HG03196 (cell line): ENCODE data around the gene SCPEP1.
A peak's percentile ranks its signal among the peaks of the same experiment; 100 is the strongest.
"Not testable (repeated sequence)": the region's sequence is repeated elsewhere in the genome, so short reads cannot be mapped to it uniquely, and the experiment has no call there.

Source experiments
- ATAC-seq: cut with Tn5 transposase; IDR thresholded peaks from one replicate; pipeline ENCODE4 v1.9.1; 2021; ENCODE audit not compliant: unreplicated experiment

The SCPEP1 gene

GRCh38 chr17:56977673-56978395 lies at the start of gene SCPEP1:
Gene SCPEP1, plus strand, starts transcription at chr17:56978131. Its CDS starts 29 bp downstream, at chr17:56978160.
- ATAC-seq, result peak; percentile 66

- no peak for ATAC-seq
These were observed 49.3 kb upstream of the SCPEP1 start for GRCh38 chr17:56928586-56928985.

GRCh38 chr17:56929362-56929969 lies 48.5 kb upstream of the SCPEP1 start:
- no peak for ATAC-seq

- ATAC-seq, result no peak
These were observed 47.1 kb upstream of the SCPEP1 start for GRCh38 chr17:56930739-56931337.

GRCh38 chr17:56933151-56933745 lies 44.7 kb upstream of the SCPEP1 start:
- no peak for ATAC-seq

GRCh38 chr17:56933868-56934267 lies 44.1 kb upstream of the SCPEP1 start:
- no peak for ATAC-seq

- no peak for ATAC-seq
These were observed 43.7 kb upstream of the SCPEP1 start for GRCh38 chr17:56934280-56934679.

- no peak for ATAC-seq
These were observed 42.5 kb upstream of the SCPEP1 start for GRCh38 chr17:56935461-56935860.

- no peak for ATAC-seq
These were observed 41.1 kb upstream of the SCPEP1 start for GRCh38 chr17:56936697-56937322.

GRCh38 chr17:56937687-56938086 lies 40.2 kb upstream of the SCPEP1 start:
- no peak for ATAC-seq

GRCh38 chr17:56938206-56938605 lies 39.7 kb upstream of the SCPEP1 start:
- ATAC-seq, result not testable (repeated sequence)

GRCh38 chr17:56939869-56940484 lies 38.0 kb upstream of the SCPEP1 start:
- no peak for ATAC-seq

GRCh38 chr17:56943505-56944125 lies 34.3 kb upstream of the SCPEP1 start:
- ATAC-seq, result no peak

GRCh38 chr17:56945938-56946505 lies 31.9 kb upstream of the SCPEP1 start:
- no peak for ATAC-seq

GRCh38 chr17:56947741-56948140 lies 30.2 kb upstream of the SCPEP1 start:
- no peak for ATAC-seq

GRCh38 chr17:56948491-56948890 lies 29.4 kb upstream of the SCPEP1 start:
- ATAC-seq, result no peak

- no peak for ATAC-seq
These were observed 28.3 kb upstream of the SCPEP1 start for GRCh38 chr17:56949595-56949994.

GRCh38 chr17:56956992-56957391 lies 20.9 kb upstream of the SCPEP1 start:
- no peak for ATAC-seq

- ATAC-seq, result peak; percentile 97
These were observed 17.1 kb upstream of the SCPEP1 start, which contains the start of gene COIL for GRCh38 chr17:56960596-56961538. Gene COIL, minus strand, starts transcription at chr17:56961050. Its CDS starts 31 bp downstream, at chr17:56961019.
